HEK293 (cell line): Measurements from ENCODE around the gene CLDN10.

ENCODE experiments used
- CTCF ChIA-PET: fragments of 350-600 bp; formaldehyde crosslinking; extraction: SDS; loops from one replicate; lab custom pipeline; 2021; ENCODE audit warnings: antibody characterized with exemption; lab: Yijun Ruan, JAX
- POLR2A ChIA-PET: fragments of 300-600 bp; formaldehyde crosslinking; extraction: SDS; loops from one replicate; lab custom pipeline; 2020; ENCODE audit warnings: antibody characterized with exemption, inconsistent platforms; lab: Yijun Ruan, JAX
- H3K27ac ChIP-seq: fragments of 200-500 bp; sonication (Bioruptor generic); 2 replicates; pipeline ENCODE4 v1.5.1; 2014; ENCODE audit warnings: low read depth, low read length, control low read depth, inconsistent platforms; ENCODE audit errors: extremely low read depth
- H3K36me3 ChIP-seq, 2 experiments: fragments of 200-500 bp in 1 of 2; sonication (Bioruptor generic) in 1 of 2; 1 replicate in 1 of 2; 2 replicates in 1 of 2; pipeline ENCODE4 v1.5.1; 2014 to 2017; ENCODE audit warnings: inconsistent platforms in 2 of 2, low read length in 2 of 2; ENCODE audit not compliant: control insufficient read depth in 2 of 2, insufficient read depth in 1 of 2
- H3K4me1 ChIP-seq: fragments of 200-500 bp; sonication (Bioruptor generic); 2 replicates; pipeline ENCODE4 v1.5.1; 2014; ENCODE audit warnings: mild to moderate bottlenecking, low read length, inconsistent platforms; ENCODE audit not compliant: control insufficient read depth, insufficient read depth
- H3K4me3 ChIP-seq: 2 replicates; pipeline ENCODE4 v1.5.1; 2011; ENCODE audit warnings: low read depth, mild to moderate bottlenecking, control low read depth, low read length, moderate library complexity
- H3K9me3 ChIP-seq: fragments of 200-500 bp; sonication (Bioruptor generic); 2 replicates; pipeline ENCODE4 v1.5.1; 2014; ENCODE audit warnings: low read depth, low read length, inconsistent platforms; ENCODE audit not compliant: control insufficient read depth, insufficient read depth
- PATZ1 ChIP-seq: fragments of 450-650 bp; formaldehyde crosslinking; IDR thresholded peaks from 2 replicates; pipeline ENCODE4 v1.5.1; 2016; ENCODE audit warnings: missing biosample characterization, missing genetic modification characterization
- REST ChIP-seq: fragments of 450-650 bp; formaldehyde crosslinking; IDR thresholded peaks from 2 replicates; pipeline ENCODE4 v1.5.1; 2016; ENCODE audit warnings: missing biosample characterization, missing genetic modification characterization
- SP3 ChIP-seq: fragments of 450-650 bp; formaldehyde crosslinking; IDR thresholded peaks from 2 replicates; pipeline ENCODE4 v1.5.1; 2016; ENCODE audit warnings: missing biosample characterization, missing genetic modification characterization
- TSHZ1 ChIP-seq: fragments of 450-650 bp; formaldehyde crosslinking; IDR thresholded peaks from 2 replicates; pipeline ENCODE4 v1.5.1; 2016; ENCODE audit warnings: missing biosample characterization, missing genetic modification characterization, borderline replicate concordance
- ZNF112 ChIP-seq: fragments of 450-650 bp; formaldehyde crosslinking; IDR thresholded peaks from 2 replicates; pipeline ENCODE4 v1.5.0; 2017; ENCODE audit warnings: missing biosample characterization, missing genetic modification characterization
- ZNF132 ChIP-seq: fragments of 450-650 bp; formaldehyde crosslinking; IDR thresholded peaks from 2 replicates; pipeline ENCODE4 v1.5.1; 2017; ENCODE audit warnings: missing biosample characterization, missing genetic modification characterization, borderline replicate concordance
- ZNF211 ChIP-seq: fragments of 450-650 bp; formaldehyde crosslinking; IDR thresholded peaks from 2 replicates; pipeline ENCODE4 v1.5.1; 2016; ENCODE audit warnings: low read depth, missing biosample characterization, missing genetic modification characterization
- ZNF23 ChIP-seq: fragments of 450-650 bp; formaldehyde crosslinking; IDR thresholded peaks from 2 replicates; pipeline ENCODE4 v1.5.1; 2016; ENCODE audit warnings: missing biosample characterization, missing genetic modification characterization, borderline replicate concordance
- ZNF239 ChIP-seq: fragments of 450-650 bp; formaldehyde crosslinking; IDR thresholded peaks from 2 replicates; pipeline ENCODE4 v1.5.1; 2016; ENCODE audit warnings: missing biosample characterization, missing genetic modification characterization
- ZNF280C ChIP-seq: fragments of 450-650 bp; formaldehyde crosslinking; IDR thresholded peaks from 2 replicates; pipeline ENCODE4 v1.5.1; 2016; ENCODE audit warnings: missing biosample characterization, missing genetic modification characterization
- ZNF423 ChIP-seq: fragments of 450-650 bp; formaldehyde crosslinking; IDR thresholded peaks from 2 replicates; pipeline ENCODE4 v1.5.1; 2016; ENCODE audit warnings: missing biosample characterization, missing genetic modification characterization
- ZNF510 ChIP-seq: fragments of 450-650 bp; formaldehyde crosslinking; IDR thresholded peaks from 2 replicates; pipeline ENCODE4 v1.5.1; 2018; ENCODE audit warnings: mild to moderate bottlenecking, missing genetic modification characterization, missing biosample characterization; ENCODE audit not compliant: insufficient replicate concordance
- ZNF529 ChIP-seq: fragments of 450-650 bp; formaldehyde crosslinking; IDR thresholded peaks from 2 replicates; pipeline ENCODE4 v1.5.1; 2017; ENCODE audit warnings: missing genetic modification characterization, missing biosample characterization; ENCODE audit not compliant: insufficient replicate concordance
- ZNF561 ChIP-seq: fragments of 450-650 bp; IDR thresholded peaks from 2 replicates; pipeline ENCODE4 v1.5.1; 2018; ENCODE audit warnings: missing biosample characterization, missing genetic modification characterization, borderline replicate concordance
- ZNF571 ChIP-seq: fragments of 450-650 bp; formaldehyde crosslinking; IDR thresholded peaks from 2 replicates; pipeline ENCODE4 v1.5.0; 2017; ENCODE audit warnings: missing biosample characterization, missing genetic modification characterization
- ZNF600 ChIP-seq: fragments of 450-650 bp; formaldehyde crosslinking; IDR thresholded peaks from 2 replicates; pipeline ENCODE4 v1.5.1; 2016; ENCODE audit warnings: missing biosample characterization, missing genetic modification characterization
- ZNF658 ChIP-seq: fragments of 450-650 bp; formaldehyde crosslinking; IDR thresholded peaks from 2 replicates; pipeline ENCODE4; 2016; ENCODE audit warnings: missing biosample characterization, missing genetic modification characterization
- ZNF776 ChIP-seq: fragments of 450-650 bp; formaldehyde crosslinking; IDR thresholded peaks from 2 replicates; pipeline ENCODE4 v1.5.0; 2017; ENCODE audit warnings: missing biosample characterization, missing genetic modification characterization, borderline replicate concordance
- ZNF843 ChIP-seq: fragments of 450-650 bp; formaldehyde crosslinking; IDR thresholded peaks from 2 replicates; pipeline ENCODE4 v1.5.1; 2016; ENCODE audit warnings: missing biosample characterization, missing genetic modification characterization

Gene CLDN10

GRCh38 chr13:95627590-95627989 is 75.1 kb downstream of the CLDN10 start:
- Histone ChIP-seq H3K9me3 (no peaks in the 10 kb centered on the region), H3K36me3 (peaks cover 61 to 87% of the 10 kb centered on the region in 2 experiments), H3K27ac (no peak overlapping the region), H3K4me3 (no peak overlapping the region), H3K4me1 (no peaks in the 10 kb centered on the region)
- ChIA-PET CTCF (interaction anchor here (0.6 kb wide), 1 partner anchor 173 kb away, joined by 3 read pairs; no protein-coding TSS in a partner anchor), POLR2A (interaction anchor here (0.6 kb wide), 1 partner anchor 11 kb away, joined by 3 read pairs; no protein-coding TSS in a partner anchor)
- TF ChIP-seq REST (tag by site-specific recombination) (no peak), ZNF658 (tag by site-specific recombination) (no peak), ZNF600 (no peak)

GRCh38 chr13:95628488-95628887 is 76.0 kb downstream of the CLDN10 start:
- peaks cover 58 to 87% of the 10 kb centered on the region in 2 experiments for H3K36me3 ChIP-seq
- no peak overlapping the region for H3K27ac ChIP-seq
- POLR2A ChIA-PET, result no interaction called here
- H3K4me1 ChIP-seq, result no peaks in the 10 kb centered on the region
- TF ChIP-seq ZNF211 (tag by site-specific recombination) (peak; percentile 93), ZNF510 (tag by site-specific recombination) (no peak)
- no peak overlapping the region for H3K4me3 ChIP-seq
- CTCF ChIA-PET, result no interaction called here
- H3K9me3 ChIP-seq, result no peaks in the 10 kb centered on the region

GRCh38 chr13:95629071-95629470 is 76.6 kb downstream of the CLDN10 start:
- ChIA-PET POLR2A (no interaction called here), CTCF (no interaction called here)
- Histone ChIP-seq H3K4me3 (no peak overlapping the region), H3K27ac (no peak overlapping the region), H3K4me1 (no peaks in the 10 kb centered on the region), H3K9me3 (no peaks in the 10 kb centered on the region), H3K36me3 (peaks cover 59 to 86% of the 10 kb centered on the region in 2 experiments)
- TF ChIP-seq ZNF132, result no peak
- no peak for TF ChIP-seq ZNF112 (tag by site-specific recombination)
- no peak for TF ChIP-seq ZNF211 (tag by site-specific recombination)
- TF ChIP-seq PATZ1 (tag by site-specific recombination), result no peak
- no peak for TF ChIP-seq ZNF776 (tag by site-specific recombination)
- no peak for TF ChIP-seq ZNF561 (tag by site-specific recombination)
- no peak for TF ChIP-seq ZNF280C
- no peak for TF ChIP-seq ZNF529 (tag by site-specific recombination)
- TF ChIP-seq ZNF239 (tag by site-specific recombination), result no peak
- TF ChIP-seq ZNF571 (tag by site-specific recombination), result no peak
- TF ChIP-seq TSHZ1 (tag by site-specific recombination), result no peak
- no peak for TF ChIP-seq ZNF843 (tag by site-specific recombination)
- no peak for TF ChIP-seq SP3
- no peak for TF ChIP-seq ZNF423 (tag by site-specific recombination)
- TF ChIP-seq ZNF23, result no peak
